GM19023 (cell line): ENCODE measurements around the gene U2AF1L4.
A peak's percentile ranks its signal among the peaks of the same experiment; 100 is the strongest.
"Not testable (repeated sequence)": the region's sequence is repeated elsewhere in the genome, so short reads cannot be mapped to it uniquely, and the experiment has no call there.

Experiments used
- ATAC-seq: cut with Tn5 transposase; IDR thresholded peaks from one replicate; pipeline ENCODE4 v1.9.1; 2021; ENCODE audit warnings: mild to moderate bottlenecking, moderate library complexity; ENCODE audit not compliant: unreplicated experiment

U2AF1L4 gene

DNA sequence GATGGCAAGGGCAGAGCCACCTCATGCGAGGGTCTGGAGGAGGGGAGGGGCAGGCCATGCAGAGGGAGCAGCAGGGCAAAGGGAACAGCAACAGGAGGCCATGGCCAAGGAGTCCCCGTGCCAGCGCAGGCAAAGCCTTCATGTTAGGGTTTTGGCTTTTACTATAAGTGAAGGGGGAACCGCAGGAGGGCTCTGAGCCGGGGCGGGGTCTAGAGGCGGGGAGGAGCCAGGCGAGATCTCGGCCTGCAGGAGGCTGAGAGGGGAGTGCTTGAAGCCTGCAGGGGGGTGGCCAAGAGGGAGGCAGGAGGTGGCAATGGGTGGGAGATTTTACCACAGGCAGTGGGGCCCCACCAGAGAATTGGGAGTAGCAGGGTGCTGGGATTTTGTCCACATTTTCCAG lies 36.4 kb upstream of the U2AF1L4 start:
- no peak for ATAC-seq

DNA sequence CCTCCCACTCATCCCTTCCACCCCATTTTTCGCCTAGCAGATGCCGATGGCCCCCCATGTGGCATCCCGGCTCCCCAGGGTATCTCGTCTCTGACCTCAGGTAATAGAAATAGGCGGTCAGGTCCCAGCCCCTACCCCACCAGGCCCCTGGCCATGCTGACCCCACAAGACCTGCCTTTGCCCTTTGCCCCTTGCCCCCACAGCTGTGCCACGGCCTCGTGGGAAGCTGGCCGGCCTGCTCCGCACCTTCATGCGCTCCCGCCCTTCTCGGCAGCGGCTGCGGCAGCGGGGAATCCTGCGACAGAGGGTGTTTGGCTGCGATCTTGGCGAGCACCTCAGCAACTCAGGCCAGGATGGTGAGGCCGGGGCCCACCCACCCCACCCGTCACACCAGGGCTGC lies 35.5 kb upstream of the U2AF1L4 start:
- no peak for ATAC-seq

DNA sequence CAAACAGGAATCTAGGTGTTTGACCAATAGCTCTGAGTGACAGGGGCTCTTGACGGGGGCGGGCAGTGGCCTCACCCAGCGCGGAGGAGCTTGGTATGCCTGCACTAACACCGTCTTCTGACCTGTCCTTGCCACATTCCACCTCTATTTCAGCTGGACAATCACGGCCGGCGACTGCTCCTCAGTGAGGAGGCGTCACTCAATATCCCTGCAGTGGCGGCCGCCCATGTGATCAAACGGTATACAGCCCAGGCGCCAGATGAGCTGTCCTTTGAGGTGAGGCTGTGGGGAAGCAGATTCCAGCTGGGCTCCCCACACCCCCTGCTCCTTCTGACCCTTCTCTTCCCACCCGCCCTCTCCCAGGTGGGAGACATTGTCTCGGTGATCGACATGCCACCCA lies 34.8 kb upstream of the U2AF1L4 start:
- no peak for ATAC-seq

DNA sequence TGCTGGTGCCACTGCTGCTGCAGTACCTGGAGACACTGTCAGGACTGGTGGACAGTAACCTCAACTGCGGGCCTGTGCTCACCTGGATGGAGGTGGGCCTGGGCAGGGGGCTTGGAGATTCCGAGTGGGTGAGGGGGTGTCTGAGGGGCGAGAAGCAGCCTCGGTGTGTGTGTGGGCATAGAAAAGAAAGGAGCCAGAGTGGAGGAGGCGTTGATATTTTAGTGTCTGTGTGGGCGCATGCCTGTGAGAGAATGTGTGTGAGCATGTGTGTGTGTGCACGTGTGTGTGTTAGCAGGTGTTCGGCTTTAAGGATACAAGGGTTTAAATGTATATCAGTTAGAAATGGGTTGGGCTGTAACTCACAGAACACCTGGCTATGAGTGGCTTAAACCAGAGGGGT lies 33.8 kb upstream of the U2AF1L4 start:
- ATAC-seq = no peak

DNA sequence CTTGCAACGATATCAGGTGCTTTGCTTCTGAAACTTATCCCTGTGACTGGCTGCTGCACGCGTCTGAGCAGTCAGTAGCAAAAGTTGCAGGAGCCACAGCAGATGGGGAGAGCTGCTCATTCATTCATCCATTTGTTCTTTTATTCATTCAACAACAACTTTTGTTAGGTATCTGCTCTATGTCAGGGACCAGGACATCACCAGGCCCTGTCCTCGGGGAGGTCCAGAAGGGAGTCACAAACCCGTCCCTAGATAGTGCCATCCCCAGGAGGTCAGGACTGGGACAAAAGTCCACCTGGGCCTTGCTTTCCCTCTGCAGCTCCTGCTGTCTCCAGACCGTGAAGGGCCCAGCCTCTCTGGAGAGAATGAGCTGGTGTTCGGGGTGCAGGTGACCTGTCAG lies 32.7 kb upstream of the U2AF1L4 start:
- no peak for ATAC-seq

DNA sequence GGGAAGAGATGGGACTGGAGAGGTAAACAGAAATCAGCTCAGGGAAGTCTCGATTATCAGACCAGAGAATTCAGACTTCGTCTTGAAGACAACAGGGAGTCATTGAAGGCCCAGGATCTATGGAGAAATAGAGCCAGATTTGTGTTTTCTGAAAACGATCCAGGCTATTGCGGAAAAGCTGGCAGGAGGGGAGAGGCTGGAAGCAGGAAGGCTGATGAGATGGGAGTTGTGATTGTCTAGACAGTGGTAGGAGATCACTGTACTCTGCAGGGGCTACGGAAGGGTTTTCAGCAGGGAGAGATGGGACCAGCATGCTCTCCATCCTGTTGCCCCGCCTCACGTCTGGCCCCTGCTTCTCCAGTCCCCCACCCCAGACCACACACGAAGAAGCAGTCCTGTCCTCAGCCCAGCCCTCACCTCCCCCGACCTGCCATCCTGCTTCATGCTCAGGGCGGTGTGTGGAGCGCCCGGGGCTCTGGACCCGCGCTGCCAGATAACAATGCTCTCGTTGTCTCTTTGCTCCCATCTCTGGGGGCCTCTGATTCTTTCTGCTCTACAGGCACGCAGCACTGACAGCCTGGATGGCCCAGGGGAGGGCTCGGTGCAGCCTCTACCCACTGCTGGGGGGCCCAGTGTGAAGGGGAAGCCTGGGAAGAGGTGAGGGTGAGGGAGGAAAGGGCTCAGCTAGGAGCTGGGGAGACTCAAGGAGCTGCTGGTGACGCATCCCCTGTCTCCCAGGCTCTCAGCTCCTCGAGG lies 32.0 kb upstream of the U2AF1L4 start:
- no peak for ATAC-seq

DNA sequence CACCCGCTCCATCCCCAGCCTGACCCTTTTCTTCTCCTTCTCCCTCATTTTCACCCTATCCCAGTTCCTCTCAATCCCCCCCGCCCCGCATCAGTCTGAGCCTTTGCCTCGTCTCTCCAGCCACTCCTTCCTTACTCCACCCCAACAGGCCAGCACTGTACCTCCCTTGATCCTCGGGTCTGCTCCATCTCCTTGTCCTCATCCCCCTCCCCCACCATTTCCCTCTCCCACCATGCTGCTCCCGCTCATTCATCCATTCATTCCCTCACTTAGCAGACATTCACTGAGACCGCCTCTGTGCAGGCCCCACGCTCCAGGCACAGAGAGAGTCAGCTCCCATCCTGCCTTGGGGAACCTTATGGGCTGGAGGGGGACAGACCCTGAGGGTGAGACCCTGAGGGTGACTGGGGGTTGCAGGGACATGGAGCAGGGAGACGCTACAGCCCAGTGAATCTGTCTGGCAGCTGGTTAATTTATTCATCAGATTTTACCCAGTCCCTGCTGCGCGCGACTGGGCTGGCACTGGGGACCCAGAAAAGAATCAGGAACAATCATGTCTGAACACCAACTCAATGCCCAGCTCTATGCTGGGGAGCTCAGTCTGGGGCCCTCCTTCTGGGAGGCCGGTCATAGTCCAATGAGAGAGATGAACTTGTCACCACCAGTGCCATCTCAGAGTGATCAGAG lies 31.0 kb upstream of the U2AF1L4 start:
- no peak for ATAC-seq

DNA sequence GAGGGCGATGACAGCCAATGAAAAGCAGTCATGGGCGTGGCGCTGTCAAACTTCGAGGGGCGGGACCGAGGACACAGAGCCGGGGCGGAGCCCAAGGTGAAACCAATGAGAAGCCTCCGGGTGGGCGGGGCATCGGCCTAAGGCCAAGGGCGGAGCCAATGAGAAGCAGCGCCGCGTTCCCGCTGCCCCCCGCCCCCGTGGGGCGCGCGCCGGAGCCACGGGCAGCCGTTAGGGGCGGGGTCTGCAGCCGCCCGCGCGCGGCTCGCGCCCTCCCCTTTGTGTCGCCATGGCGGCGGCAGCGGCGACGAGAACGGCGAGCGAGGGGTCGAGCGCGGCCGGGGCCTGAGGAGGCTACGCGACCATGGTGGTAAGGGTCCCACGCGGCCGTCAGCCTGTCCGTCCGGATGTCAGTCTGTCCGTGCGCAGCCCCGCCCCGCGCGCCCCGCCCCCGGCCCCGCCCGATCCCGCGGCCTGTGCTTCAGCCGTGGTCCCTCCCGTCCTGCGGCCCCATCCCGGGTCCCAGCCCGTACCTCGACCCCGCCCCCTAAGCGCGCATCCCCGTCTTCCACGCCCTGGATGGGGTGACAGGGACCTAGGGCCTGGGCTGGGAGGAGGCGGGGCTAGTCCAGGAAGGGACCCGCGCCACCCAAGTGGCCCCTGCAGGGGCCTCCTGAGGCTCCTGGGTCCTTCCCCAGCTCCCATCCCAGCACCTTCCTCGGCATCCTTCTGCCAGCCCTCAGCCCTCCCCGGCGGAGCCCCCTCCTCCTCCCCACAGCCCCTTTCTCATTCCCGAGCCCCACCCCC lies 30.3 kb upstream of the U2AF1L4 start, which contains the start of gene ARHGAP33:
TSS of gene ARHGAP33 (plus strand) at position 267 of the 804 bp plus-strand sequence. CDS start at position 362, 95 bp downstream.
- ATAC-seq = peak; percentile 92

DNA sequence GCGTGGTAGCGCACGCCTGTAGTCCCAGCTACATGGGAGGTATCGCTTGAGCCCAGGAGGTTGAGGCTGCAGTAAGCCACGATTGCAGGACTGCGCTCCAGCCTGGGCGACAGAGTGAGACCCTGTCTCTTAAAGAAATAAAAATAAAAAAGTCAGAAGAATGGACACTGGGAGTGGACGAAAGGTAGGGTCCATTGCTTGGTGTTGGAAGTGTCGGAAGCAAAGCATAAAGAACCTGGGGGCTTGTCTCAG lies 29.8 kb upstream of the U2AF1L4 start:
- ATAC-seq = no peak

DNA sequence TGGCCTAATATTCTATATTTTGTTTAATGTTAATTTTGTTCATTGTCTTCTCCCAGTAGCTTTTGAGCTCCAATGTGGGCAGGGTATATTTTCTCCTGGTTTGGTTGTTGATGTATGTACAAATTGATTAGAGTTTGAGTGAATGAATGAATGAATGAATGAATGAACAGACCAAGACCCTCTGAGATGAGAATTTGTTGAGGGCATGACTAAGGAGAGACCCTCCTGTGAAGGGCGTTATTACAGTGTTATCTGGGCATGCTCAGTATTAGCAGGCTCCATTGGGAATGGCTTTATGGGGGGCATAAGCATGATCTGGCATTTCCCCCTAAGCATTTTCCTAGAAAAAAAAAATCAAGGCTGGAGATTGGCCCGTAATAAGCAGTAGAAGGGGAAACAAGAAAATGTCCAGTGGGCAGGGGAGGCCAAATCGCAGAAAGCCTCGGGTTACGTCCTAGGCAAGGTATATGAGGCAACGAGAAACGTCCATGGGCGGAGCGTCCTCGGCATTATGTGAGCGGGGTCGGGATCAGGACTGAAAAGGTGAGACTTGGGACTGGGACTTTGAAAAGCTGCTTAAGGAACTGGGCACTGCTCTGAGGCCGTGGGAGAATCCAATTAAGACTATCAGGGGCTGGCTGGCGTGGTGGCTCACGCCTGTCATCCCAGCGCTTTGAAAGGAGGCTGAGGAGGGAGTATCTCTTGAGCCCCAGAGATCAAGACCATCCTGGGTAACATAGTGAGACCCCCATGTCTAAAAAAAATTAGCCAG lies 29.2 kb upstream of the U2AF1L4 start:
- ATAC-seq = no peak

DNA sequence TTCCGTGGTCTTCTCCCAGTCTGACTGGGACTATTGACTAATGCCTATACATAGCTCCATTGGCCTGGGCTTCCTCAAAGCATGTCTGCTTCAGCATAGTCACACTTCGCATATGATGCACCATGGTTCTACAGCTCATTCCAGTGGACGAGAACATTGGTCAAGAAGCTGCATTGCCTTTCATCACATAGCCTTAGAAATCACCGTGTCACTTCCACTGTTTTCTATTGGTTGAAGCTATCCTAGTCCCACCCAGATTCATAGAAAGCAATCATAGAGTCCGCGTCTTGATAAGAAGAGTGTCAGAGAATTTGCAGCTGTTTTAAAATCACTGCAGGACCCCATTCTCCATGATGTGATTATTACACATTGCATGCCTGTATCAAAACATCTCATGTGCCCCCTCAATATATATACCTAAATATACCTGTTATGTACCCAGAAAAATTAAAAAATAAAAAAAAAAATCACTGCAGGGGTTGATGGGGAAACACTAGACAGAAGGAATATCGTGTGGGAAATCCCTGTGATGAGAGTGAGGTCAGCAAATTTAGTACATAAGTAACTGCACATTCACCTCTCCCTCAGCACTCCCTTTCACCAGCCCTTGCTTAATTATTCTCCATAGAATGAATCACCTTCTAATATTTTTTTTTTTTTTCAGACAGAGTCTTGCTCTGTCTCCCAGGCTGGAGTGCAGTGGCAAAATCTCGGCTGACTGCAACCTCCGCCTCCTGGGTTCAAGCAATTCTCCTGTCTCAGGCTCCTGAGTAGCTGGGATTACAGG lies 28.0 kb upstream of the U2AF1L4 start:
- no peak for ATAC-seq

DNA sequence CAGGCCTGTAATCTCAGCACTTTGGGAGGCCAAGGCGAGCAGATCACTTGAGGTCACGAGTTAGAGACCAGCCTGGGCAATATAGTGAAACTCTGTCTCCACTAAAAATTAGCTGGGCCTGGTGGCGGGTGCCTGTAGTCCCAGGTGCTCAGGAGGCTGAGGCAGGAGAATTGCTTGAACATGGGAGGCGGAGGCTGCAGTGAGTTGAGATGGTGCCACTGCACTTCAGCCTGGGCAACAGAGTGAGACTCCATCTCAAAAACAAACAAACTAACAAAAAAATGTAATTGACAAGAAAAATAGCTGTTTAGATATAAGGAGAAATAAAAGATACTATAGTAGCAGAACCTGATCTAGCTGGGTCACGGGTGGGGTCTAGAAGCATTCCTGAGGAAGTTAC lies 27.1 kb upstream of the U2AF1L4 start:
- ATAC-seq = not testable (repeated sequence)

DNA sequence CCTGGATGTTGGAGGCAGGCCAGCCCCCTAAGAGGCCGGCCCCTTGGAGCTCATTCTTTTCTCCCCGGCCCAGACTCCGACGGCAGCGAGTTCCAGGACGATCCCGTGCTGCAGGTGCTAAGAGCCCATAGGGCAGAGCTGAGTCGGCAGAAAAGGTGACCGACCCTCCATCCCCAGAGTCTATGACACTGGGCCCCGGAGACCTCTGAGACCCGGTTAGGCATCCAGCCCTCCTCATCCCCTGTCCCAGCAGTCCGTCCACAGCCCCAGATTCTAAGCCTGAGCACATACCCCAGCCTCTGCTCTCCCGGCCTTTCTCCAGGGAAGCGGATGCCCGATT lies 22.8 kb upstream of the U2AF1L4 start:
- ATAC-seq = no peak

DNA sequence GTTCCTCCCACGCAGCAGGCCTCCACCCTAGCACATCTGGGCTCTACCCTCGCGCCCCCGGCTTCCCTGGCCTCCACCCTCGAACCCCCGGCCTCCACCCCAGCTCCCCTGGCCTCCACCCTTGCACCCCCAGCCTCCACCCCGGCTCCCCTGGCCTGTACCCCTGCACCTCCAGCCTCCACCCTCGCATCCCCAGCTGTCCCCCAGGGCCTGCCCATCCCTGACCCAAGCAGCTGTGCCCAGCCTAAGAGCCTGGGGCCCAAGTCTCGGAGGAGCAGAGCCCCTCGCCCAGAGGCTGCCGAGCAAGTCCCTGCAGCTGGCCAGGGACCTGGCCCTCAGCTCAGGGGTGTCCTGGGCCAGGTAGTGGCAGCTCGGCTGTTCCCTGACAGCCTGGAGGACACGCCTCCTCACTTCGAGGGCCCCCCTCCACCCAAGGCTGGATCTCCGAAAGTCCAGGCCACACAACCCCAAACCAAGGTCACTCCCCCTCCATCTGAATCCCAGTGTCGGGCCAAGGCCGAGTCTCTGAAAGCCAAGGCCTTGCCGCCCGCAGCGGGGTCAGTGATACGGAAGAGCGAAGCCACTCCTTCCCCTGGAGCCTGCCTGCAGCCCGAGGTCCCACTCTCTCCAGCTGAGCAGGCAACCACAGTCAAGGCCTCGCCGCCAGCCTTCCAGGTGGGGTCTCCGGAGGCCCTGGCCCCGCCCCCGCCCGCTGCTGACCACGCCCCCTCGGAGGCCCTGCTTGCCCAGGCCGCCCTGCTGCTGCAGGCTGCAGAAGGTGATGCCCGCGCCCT lies 22.3 kb upstream of the U2AF1L4 start:
- no peak for ATAC-seq

DNA sequence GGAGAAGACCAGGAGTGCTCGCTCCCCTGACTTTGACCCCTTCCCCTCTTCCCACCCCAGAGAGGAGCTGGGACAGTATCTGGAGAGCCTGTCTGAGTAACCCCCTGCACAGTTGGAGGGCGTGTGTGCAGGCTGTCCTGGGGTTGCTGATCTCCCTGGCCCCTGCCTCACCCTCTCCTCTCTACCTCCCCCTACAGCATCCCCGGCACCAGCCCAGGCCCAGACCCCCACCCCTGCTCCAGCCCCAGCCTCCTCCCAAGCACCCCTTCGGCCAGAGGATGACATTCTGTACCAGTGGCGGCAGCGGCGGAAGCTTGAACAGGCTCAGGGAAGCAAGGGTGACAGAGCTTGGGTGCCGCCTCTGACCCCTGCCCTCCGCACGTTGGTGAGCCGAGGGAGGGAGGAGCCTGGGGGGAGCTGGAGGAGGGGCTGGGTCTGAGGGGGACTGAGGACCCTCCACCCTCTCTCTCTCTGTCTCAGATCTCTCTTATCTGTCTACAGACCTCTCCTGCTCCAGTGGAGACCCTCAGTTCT lies 21.4 kb upstream of the U2AF1L4 start:
- ATAC-seq = no peak

DNA sequence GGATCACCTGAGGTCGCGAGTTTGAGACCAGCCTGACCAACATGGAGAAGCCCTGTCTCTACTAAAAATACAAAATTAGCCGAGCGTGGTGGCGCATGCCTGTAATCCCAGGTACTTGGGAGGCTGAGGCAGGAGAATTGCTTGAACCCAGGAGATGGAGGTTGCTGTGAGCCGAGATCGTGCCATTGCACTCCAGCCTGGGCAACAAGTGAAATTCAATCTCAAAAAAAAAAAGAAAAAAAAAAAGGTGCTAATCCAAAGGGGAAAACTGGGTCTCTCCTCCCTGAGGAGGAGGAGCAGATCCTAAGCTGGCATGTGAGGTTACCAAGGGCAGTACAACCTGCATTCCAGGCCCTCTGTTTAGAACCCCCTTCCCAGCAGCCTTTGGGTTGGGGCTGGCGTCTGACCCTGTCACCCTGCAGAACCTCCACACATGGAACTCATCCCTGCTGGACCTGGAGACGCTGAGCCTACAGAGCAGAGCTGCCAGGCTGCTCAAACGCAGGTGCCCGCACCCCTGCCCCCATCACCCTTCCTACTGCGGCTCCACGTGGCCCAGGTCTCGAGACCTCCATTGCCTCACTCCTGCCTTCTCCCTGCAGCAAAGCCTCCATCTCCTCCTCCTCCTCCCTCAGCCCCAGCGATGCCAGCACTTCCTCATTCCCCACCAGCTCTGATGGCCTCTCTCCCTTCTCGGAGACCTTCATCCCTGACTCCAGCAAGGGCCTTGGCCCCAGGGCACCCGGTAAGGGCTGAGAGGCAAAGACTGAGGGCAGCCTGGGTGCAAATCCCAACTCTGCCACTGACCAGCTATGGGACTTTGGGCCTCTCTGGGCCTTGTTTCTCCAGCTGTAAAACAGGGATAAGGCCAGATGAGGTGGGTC lies 19.5 kb upstream of the U2AF1L4 start:
- no peak for ATAC-seq

DNA sequence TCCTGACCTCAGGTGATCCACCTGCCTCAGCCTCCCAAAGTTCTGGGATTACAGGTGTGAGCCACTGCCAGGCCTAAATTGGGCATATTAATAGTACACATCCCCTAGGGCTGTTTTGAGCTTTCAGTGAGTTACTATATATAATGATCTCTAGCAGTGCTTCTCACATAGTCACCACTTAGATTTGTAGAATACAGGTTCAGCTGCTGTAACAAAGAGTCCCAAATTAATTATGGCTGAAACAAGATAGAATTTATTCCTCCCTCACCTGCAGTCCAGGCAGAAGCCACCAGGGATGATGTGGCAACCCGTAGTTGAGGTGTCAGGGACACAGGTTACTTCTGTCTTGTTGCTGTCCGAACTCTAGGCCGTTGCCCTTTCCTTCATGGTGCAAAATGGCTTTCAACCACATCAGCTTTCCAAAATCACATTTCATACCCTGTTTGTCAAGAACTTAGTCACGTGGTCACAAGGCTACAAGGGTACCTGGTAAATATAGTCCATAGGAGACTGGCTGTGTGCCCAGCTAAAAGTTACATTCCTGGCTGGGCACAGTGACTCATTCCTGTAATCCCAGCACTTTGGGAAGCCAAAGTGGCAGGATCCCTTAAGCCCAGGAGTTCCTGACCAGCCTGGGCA lies 15.6 kb upstream of the U2AF1L4 start:
- ATAC-seq = no peak

DNA sequence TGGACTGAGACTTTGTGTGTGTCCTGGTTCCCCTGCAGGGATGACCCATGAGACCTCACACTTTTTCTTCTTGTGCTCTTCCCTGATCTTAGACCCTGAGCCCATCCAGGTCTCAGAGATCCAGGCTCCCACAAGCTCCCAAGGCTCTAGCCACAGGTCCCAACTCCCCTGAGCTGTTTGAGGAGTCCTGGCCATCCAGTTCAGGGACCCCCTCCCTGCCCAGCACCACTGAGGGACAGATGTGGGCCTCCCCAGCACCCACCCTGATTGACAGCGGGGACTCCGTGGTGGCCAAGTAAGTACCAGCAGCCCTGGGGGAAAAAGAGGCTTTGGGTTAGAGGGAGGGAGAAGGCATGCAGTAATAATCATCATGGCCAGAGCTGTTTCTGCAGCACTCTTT lies 14.5 kb upstream of the U2AF1L4 start:
- ATAC-seq = no peak
